ENCODE results near the gene FUCA1.

FUCA1 gene

DNA sequence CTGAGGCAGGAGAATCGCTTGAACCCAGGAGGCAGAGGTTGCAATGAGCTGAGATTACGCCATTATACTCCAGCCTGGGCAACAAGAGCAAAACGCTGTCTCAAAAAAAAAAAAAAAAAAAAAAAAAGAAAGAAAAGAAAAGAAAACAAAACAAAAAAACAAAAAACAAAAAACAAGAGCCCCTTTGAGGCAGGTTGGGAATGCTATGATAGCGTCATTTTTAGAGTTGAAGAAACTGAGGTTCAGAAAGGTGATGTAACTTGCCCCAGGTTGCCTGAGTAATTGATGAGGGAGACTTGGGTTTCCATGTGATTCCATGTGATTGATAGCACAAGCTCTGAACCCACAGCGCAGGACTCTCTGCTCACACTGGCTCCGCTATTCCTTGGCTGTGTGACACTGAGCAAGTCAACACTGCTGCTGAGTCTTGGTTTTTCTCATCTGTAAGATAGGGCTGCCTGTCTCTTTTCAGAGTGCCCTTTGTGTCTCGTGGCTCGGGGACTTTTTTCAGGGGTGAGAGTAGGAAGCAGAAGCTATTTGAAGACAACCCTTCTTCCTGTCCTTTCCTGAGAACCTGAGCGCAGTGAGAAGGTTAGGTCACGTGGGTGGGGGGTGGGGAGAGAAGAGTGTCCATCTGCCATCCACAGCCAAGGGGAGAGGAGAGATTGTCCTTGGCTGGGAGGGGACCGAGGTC, 42.6 kb upstream of the FUCA1 start:
- in situ Hi-C loops (cut with MboI; ENCODE audit: low sequenced_read_pairs, unreplicated experiment), result no loop called here
- TF ChIP-seq, protein P1, sequence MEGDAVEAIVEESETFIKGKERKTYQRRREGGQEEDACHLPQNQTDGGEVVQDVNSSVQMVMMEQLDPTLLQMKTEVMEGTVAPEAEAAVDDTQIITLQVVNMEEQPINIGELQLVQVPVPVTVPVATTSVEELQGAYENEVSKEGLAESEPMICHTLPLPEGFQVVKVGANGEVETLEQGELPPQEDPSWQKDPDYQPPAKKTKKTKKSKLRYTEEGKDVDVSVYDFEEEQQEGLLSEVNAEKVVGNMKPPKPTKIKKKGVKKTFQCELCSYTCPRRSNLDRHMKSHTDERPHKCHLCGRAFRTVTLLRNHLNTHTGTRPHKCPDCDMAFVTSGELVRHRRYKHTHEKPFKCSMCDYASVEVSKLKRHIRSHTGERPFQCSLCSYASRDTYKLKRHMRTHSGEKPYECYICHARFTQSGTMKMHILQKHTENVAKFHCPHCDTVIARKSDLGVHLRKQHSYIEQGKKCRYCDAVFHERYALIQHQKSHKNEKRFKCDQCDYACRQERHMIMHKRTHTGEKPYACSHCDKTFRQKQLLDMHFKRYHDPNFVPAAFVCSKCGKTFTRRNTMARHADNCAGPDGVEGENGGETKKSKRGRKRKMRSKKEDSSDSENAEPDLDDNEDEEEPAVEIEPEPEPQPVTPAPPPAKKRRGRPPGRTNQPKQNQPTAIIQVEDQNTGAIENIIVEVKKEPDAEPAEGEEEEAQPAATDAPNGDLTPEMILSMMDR (IDR thresholded peaks at IDR 0.05; ENCODE audit: borderline replicate concordance, control extremely low read depth, extremely low read depth, insufficient read depth, missing control alignments), result no peak
- DNase-seq (ENCODE audit: low spot score), result peak; percentile 57

DNA sequence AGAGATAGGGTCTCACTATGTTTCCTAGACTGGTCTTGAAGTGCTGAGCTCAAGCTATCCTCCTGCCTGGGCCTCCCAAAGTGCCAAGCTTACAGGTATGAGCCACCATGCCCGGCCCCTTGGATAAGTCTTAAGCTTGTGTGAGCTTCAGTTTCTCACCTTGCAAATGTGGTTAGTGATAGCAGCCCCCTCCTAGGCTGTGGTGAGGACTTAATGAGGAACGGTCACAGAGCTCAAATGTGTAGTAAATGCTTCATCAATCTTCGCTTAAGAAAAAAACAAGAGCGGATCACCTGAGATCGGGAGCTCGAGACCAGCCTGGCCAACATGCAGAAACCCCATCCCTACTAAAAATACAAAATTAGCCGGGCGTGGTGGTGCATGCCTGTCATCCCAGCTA, 42.1 kb upstream of the FUCA1 start:
- in situ Hi-C loops (cut with MboI; ENCODE audit: low sequenced_read_pairs, unreplicated experiment), result no loop called here
- TF ChIP-seq, protein P1 (IDR thresholded peaks at IDR 0.05; ENCODE audit: borderline replicate concordance, control extremely low read depth, extremely low read depth, insufficient read depth, missing control alignments), result no peak
- DNase-seq (ENCODE audit: low spot score), result no peak

DNA sequence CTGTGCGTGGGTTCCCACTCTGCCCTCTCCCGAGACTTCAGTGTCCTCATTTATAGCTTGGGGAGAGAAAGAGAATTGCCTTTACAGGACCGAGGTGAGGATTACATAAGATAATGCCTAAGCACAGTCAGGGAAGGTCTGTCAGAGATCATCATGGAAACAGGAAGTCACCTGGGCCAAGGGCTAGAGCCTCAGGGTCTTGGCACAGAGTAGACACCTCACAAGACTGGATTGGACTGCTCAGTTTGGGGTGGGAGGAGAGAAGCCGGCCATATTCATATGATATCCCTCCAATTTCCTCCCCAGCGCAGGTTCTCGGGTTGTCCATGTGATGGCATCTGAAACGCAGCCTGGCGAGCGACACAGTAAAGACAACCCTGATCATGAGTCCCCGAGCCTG, 41.3 kb upstream of the FUCA1 start:
- in situ Hi-C loops (cut with MboI; ENCODE audit: low sequenced_read_pairs, unreplicated experiment), result no loop called here
- no peak for DNase-seq (ENCODE audit: low spot score)
- TF ChIP-seq, protein P1 (IDR thresholded peaks at IDR 0.05; ENCODE audit: borderline replicate concordance, control extremely low read depth, extremely low read depth, insufficient read depth, missing control alignments), result no peak

DNA sequence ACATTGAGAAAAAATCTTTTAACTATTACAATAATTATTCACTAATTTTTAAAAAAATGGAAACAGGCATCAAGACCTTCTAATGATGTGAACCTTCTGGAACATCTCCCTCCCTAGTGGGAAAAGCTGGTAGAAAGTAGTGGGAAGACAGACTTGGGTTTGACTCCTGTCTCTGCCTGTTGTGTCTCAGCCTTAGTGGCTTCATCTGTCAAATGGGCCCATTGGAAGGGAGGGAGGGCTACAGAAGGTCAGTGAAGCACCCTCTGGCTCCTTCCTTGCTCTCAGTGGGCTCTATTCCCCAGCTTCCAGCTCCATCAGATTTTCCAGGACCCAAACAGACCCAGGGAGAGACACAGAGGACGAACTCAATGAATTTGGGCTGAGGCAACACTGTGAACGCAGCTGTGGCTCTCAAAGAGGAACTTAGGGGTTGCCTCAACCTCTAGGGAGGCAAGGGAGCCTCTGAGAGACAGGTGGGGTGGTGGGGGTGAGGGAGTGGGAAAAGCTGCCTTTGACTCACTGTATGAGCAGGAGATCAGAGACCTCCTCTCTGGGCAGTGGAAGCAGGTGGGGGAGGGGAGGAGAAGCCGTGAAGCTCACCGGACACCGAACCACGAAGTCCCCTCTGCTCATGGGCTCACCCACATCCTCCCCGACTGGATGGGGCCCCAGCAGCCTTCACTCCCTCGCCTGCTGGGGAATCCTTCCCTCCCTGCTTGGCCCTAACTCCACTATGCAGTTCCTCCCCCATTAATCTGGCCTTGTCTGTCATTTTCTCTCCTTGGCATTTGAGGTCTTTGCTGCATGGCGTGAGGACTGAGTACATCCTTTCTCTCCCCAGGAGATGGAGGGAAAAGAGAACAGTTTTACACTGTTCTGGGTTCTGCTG, 40.6 kb upstream of the FUCA1 start:
- in situ Hi-C loops (cut with MboI; ENCODE audit: low sequenced_read_pairs, unreplicated experiment), result no loop called here
- DNase-seq (ENCODE audit: low spot score), result no peak
- TF ChIP-seq, protein P1 (IDR thresholded peaks at IDR 0.05; ENCODE audit: borderline replicate concordance, control extremely low read depth, extremely low read depth, insufficient read depth, missing control alignments), result no peak

DNA sequence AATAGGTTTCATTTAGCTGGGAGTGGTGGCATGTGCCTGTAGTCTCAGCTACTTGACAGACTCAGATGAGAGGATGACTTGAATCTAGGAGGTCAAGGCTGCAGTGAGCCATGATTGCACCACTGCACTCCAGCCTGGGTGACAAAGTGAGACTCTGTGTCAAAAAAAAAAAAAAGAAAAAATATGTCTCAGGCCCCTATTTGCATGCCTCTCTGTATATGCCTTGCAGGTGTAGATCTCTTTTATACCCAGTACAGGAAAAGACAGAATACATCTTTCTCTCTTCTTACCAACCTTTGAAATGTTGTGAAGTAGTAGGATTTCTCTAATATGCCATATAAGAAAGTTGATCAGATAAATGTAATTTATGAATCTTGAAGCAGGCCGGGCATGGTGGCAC, 38.6 kb upstream of the FUCA1 start:
- in situ Hi-C loops (cut with MboI; ENCODE audit: low sequenced_read_pairs, unreplicated experiment), result no loop called here
- DNase-seq (ENCODE audit: low spot score), result no peak

DNA sequence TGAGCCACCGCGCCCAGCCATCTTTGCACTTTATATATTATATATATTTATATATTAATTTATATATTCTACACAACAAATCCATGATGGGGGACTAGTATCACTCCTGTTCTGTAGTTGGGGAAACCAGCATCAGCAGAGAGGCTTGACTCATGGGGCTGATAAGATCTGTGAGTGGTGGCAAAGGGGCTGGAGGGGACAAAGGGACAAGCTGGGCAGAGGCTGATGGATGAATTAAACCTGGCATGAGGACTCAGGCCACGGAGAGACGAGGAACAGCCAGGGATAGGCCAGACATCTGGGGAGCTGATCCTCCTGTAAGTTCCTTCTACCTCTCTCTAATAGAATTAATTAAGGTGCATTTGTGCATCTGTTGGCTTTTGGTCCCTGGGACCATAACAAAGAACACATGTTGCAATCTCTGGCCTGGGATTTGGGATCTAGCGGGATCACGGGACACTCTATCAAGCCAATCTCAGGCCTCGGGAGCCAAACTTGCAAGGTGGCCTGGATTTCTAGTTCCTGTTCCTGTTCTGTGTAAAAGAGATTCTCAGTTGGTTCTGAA, 37.5 kb upstream of the FUCA1 start:
- in situ Hi-C loops (cut with MboI; ENCODE audit: low sequenced_read_pairs, unreplicated experiment), result no loop called here
- no peak for DNase-seq (ENCODE audit: low spot score)
- TF ChIP-seq, protein P1 (IDR thresholded peaks at IDR 0.05; ENCODE audit: borderline replicate concordance, control extremely low read depth, extremely low read depth, insufficient read depth, missing control alignments), result no peak

More for the DNA sequence above, 38.6 kb upstream of the FUCA1 start:
- TF ChIP-seq, protein P1 (IDR thresholded peaks at IDR 0.05; ENCODE audit: borderline replicate concordance, control extremely low read depth, extremely low read depth, insufficient read depth, missing control alignments), result no peak

Data from GM13976 (cell line).